ENCODE results near the gene RBPJ.

DNA sequence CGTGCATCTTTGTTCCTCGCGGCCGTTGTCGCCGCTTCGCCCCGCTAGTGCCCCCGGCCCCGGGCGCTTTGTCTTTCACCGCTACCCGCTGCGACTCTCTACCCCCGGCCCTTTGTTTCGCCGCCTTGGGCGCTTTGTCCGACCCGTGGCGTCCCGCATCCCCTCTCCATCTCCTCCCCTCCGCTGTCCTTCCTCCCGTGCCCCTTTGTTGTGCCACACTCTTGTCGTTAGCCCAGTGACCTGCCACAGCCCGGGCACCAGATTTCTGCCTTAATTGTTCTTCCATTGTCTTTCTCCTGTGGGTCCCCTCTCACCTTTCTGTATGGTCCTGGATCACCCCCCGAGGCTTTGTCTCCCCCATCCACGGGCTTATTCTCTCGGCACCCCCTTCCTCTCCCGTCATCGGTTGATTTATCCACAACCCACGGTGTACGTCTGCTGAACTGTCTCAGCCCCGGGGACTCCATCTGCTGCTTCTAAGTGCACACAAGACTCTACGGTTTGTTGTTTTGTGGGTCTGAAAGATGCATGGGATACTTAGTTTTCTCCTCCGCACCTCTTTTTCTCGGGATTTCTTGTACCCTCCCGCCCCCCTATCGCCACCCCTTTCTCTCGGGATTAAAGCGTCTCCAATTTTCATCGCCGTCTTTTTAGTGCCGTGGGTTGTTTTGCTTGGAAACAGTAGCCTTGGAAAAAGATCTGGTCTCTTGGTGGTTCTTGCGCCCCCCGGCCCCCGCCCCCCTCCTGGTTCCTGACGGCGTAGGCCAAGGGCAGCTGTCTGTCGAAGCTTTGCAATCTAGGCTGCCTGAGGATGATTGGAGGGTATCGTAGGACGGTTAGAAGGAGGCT, 783 bp downstream of the RBPJ start:
- TF ChIP-seq CTCF (conservative IDR thresholded peaks at IDR 0.05; ENCODE audit: low read depth, low read length): no peak
- TF ChIP-seq EZH2 (IDR thresholded peaks at IDR 0.05; ENCODE audit: borderline replicate concordance, low read depth, low read length, poor library complexity, severe bottlenecking): no peak
